Prostate gland (tissue), 2 donors: ENCODE measurements around the gene DEGS1. TPM values are rescaled to one million over a fixed set of nuclear protein-coding genes. Genes with fewer than 3 reads are reported as not detected.

Experiments used
- DNase-seq: peaks from one replicate; pipeline ENCODE4 v3.0.0-alpha.2; 2019; ENCODE audit warnings: low spot score
- H3K27ac ChIP-seq, 2 donors: fragments of 200-600 bp; sonication (generic); 2 replicates each; pipeline ENCODE4 v1.5.1; 2017 to 2019
- H3K27me3 ChIP-seq: fragments of 200-600 bp; sonication (generic); replicated peaks from 2 replicates; pipeline ENCODE4 v1.5.1; 2019; ENCODE audit not compliant: insufficient read depth
- H3K36me3 ChIP-seq, 2 donors: fragments of 200-600 bp; sonication (generic); 1 replicate in 1 of 2; 2 replicates in 1 of 2; pipeline versions ENCODE4 v1.5.1 to v1.8.1; 2017 to 2019
- H3K4me1 ChIP-seq: fragments of 200-600 bp; sonication (generic); replicated peaks from 2 replicates; pipeline ENCODE4 v1.5.1; 2019
- H3K4me3 ChIP-seq, 2 donors: fragments of 200-600 bp; sonication (generic); 2 replicates each; pipeline ENCODE4 v1.5.1; 2017 to 2019
- H3K9me3 ChIP-seq: fragments of 200-600 bp; sonication (generic); 2 replicates; pipeline ENCODE4 v1.5.1; 2017
- CTCF ChIP-seq, 4 experiments: fragments of 200-600 bp in 2 of 4; fragments of 450-650 bp in 2 of 4; sonication (generic) in 2 of 4; IDR thresholded peaks; 1 replicate in 3 of 4; 2 replicates in 1 of 4; pipeline ENCODE4 v1.5.1; 2016 to 2019; ENCODE audit warnings: antibody characterized with exemption in 4 of 4, mild to moderate bottlenecking in 2 of 4, moderate library complexity in 2 of 4
- POLR2A ChIP-seq: fragments of 450-650 bp; IDR thresholded peaks from one replicate; pipeline ENCODE4 v1.6.1; 2016; ENCODE audit warnings: antibody characterized with exemption, mild to moderate bottlenecking
- POLR2AphosphoS5 ChIP-seq: sonication (generic); formaldehyde crosslinking; IDR thresholded peaks from one replicate; pipeline ENCODE4 v1.6.1; 2017; ENCODE audit warnings: antibody characterized with exemption
- WGBS: methylation state at CpG from one replicate; pipeline ENCODE4 v1.1.5; 2018; 5-methylcytosine and 5-hydroxymethylcytosine counted together
- intact Hi-C: fragments of 100-400 bp; cut with DNase I; formaldehyde crosslinking; loops from one replicate; pipeline ENCODE4 v1.14.2; 2022
- total RNA-seq, 2 donors: library from RNA; depleted of rRNA; stranded (reverse); fragments of >200 nt; gene quantifications; one replicate each; pipeline ENCODE4 v1.1.0, GENCODE V29; 2016

Gene DEGS1
- total RNA-seq, 2 donors from 2014 or later: 78.8 to 172 TPM

- no peaks in the 10 kb centered on the region for H3K9me3 ChIP-seq
- H3K4me1 ChIP-seq: no peaks in the 10 kb centered on the region
- H3K4me3 ChIP-seq: no peak overlapping the region
- TF ChIP-seq POLR2A: no peak
- TF ChIP-seq CTCF (IDR thresholded peaks at IDR 0.05): no peak
- TF ChIP-seq POLR2AphosphoS5: no peak
- H3K27ac ChIP-seq: no peak overlapping the region
- no peaks in the 10 kb centered on the region for H3K36me3 ChIP-seq
- H3K27me3 ChIP-seq: no peaks in the 10 kb centered on the region
- 58% methylated on average over 1 of the region's 1 CpG for WGBS
- intact Hi-C loops: no loop called here
- DNase-seq: no peak
Measured at GRCh38 chr1:224149709-224150108, 33.3 kb upstream of the DEGS1 start.

- Histone ChIP-seq H3K27ac (no peak overlapping the region), H3K4me1 (no peaks in the 10 kb centered on the region), H3K9me3 (no peaks in the 10 kb centered on the region), H3K27me3 (no peaks in the 10 kb centered on the region), H3K36me3 (no peaks in the 10 kb centered on the region), H3K4me3 (no peak overlapping the region)
- 66% methylated on average over 3 of the region's 3 CpGs for WGBS
- DNase-seq: no peak
- intact Hi-C loops: no loop called here
- TF ChIP-seq POLR2AphosphoS5 (no peak), CTCF (IDR thresholded peaks at IDR 0.05) (no peak), POLR2A (no peak)
Measured at GRCh38 chr1:224151117-224151516, 31.9 kb upstream of the DEGS1 start.

- no peak for TF ChIP-seq POLR2A
- no peak for TF ChIP-seq POLR2AphosphoS5
- TF ChIP-seq CTCF (IDR thresholded peaks at IDR 0.05): no peak
- Histone ChIP-seq H3K4me3 (no peak overlapping the region), H3K9me3 (no peaks in the 10 kb centered on the region), H3K36me3 (no peaks in the 10 kb centered on the region), H3K4me1 (no peaks in the 10 kb centered on the region), H3K27ac (no peak overlapping the region), H3K27me3 (no peaks in the 10 kb centered on the region)
- DNase-seq: no peak
- intact Hi-C loops: no loop called here
- WGBS: 89% methylated on average over 11 of the region's 11 CpGs
Measured at GRCh38 chr1:224157316-224157715, 25.7 kb upstream of the DEGS1 start.

- no peak overlapping the region for H3K4me3 ChIP-seq
- 59% methylated on average over 6 of the region's 6 CpGs for WGBS
- H3K9me3 ChIP-seq: no peaks in the 10 kb centered on the region
Measured at GRCh38 chr1:224159541-224159940, 23.5 kb upstream of the DEGS1 start.

More at GRCh38 chr1:224159541-224159940, 23.5 kb upstream of the DEGS1 start:
- no peaks in the 10 kb centered on the region for H3K4me1 ChIP-seq
- TF ChIP-seq POLR2A (no peak), CTCF (IDR thresholded peaks at IDR 0.05) (no peak), POLR2AphosphoS5 (no peak)
- intact Hi-C loops: no loop called here
- no peaks in the 10 kb centered on the region for H3K27me3 ChIP-seq
- no peak for DNase-seq
- no peaks in the 10 kb centered on the region for H3K36me3 ChIP-seq
- no peak overlapping the region for H3K27ac ChIP-seq
